HG03135 (cell line): ENCODE data around the gene MST1R.
"Not testable (repeated sequence)": the region's sequence is repeated elsewhere in the genome, so short reads cannot be mapped to it uniquely, and the experiment has no call there.

Experiments
- ATAC-seq: cut with Tn5 transposase; IDR thresholded peaks from one replicate; pipeline ENCODE4 v1.9.1; 2021; ENCODE audit warnings: mild to moderate bottlenecking, moderate library complexity; ENCODE audit not compliant: unreplicated experiment

The MST1R gene

DNA sequence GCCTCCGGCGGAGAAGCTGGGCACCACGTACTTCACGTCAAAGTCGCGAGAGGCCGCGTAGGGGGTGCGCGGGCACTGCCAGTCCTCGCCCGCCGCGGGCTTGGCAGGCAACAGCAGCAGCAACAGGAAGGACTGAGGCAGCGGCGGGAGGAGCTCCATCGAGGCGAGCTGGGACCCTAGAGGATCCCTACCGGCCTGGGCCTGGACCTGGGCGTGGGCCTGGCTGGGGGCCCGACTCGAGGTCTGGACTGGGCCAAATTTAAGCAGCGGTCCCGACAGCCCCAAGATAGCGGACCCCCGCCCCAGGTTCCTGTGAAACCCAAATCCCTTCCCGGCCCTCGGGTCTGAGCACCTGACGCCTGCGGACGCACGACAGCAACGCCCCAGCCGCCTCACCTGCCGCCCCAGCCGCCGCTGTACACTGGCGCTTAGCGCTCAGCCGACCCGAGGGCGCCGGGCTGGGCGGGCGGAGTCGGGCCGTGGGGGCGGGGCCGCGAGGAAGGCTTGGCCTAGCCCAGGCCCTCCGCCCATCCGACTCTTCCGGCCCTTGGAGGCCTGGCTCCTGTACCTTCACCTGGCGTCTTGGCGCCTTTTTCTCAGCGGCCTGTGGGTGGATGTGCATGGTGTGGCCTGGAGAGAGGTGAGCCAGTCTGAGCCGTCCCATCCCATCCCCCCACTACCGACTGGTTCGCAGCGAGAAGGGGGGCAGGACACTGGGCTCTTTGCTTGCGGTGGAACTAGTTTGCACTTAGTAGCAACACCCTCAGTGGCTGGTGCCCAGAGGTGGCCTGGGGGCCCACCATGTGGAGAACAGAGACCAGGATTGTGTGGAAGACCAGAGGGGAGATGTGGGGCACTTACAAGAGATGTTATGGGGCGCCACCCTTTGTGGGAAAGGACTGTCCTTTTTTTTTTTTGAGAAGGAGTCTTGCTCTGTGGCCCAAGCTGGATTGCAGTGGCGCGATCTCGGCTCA lies at the start of gene MST1R:
MST1R (minus strand) TSS at position 423 of the 974 bp plus-strand sequence; CDS start at position 159, 264 bp downstream.
- ATAC-seq = peak; percentile 64

- ATAC-seq = no peak
Observed at GRCh38 chr3:49952924-49953323, 49.3 kb upstream of the MST1R start.

DNA sequence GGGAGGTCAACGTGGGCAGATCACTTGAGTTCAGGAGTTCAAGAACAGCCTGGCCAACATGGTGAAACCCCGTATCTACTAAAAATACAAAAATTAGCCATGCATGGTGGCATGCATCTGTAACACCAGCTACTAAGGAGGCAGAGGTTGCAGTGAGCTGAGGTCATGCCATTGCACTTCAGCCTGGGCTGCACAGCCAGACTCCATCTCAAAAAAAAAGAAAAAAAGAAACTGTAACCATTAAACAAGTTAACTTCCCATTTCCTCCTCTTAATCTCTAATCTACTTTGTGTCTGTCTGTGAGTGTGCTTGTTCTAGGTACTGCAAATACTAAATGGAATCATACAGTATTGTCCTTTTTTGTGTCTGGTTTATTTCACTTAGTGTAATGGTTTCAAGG lies 39.0 kb upstream of the MST1R start:
- no peak for ATAC-seq

DNA sequence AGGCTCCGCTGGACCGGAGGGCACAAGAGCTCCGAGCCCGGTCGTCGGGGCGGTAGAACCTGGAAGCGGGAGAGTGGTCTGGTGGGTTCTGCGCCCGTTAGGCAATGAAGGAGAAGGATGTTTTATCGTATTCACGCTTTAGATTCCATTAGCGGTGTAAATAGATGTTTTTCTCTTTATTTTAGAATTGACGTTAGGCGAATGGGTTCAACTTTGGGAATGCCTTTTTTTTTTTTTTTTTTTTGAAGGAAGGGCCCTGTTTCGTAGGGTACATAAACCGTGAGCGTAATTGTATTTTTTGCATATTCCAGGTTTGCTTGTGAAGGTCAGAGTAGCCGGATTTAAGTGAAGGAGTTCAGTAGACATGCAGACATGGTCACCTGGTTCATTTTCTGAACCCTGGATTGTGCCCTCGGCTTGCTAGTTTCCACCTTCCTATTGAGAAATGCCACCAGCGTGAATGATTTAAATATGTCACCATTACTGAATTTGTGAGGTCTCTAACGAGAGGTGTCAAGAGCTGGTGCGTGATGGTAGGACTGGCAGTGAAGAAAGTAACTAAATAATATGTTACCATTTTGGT lies 37.1 kb upstream of the MST1R start:
- ATAC-seq = no peak

GRCh38 chr3:49939858-49940666 lies 36.4 kb upstream of the MST1R start, which contains the start of gene RBM6:
TSS of gene RBM6 (plus strand) at chr3:49940150. CDS start at chr3:49962642, 22,492 bp downstream.
- peak; percentile 90 for ATAC-seq

GRCh38 chr3:49937090-49937489 lies 33.4 kb upstream of the MST1R start:
- no peak for ATAC-seq

DNA sequence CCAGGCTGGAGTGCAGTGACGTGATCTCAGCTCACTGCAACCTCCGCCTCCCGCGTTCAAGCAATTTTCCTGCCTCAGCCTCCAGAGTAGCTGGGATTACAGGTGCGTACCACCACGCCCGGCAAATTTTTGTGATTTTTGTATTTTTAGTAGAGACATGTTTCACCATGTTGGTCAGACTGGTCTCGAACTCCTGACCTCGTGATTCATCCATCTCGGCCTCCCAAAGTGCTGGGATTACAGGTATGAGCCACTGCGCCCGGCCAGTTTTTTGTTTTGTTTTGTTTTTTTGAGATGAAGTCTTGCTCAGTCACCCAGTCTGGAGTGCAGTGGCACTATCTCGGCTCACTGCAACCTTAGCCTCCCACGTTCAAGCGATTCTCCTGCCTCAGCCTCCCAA lies 28.6 kb upstream of the MST1R start:
- not testable (repeated sequence) for ATAC-seq

GRCh38 chr3:49930922-49931321 lies 27.2 kb upstream of the MST1R start:
- no peak for ATAC-seq

DNA sequence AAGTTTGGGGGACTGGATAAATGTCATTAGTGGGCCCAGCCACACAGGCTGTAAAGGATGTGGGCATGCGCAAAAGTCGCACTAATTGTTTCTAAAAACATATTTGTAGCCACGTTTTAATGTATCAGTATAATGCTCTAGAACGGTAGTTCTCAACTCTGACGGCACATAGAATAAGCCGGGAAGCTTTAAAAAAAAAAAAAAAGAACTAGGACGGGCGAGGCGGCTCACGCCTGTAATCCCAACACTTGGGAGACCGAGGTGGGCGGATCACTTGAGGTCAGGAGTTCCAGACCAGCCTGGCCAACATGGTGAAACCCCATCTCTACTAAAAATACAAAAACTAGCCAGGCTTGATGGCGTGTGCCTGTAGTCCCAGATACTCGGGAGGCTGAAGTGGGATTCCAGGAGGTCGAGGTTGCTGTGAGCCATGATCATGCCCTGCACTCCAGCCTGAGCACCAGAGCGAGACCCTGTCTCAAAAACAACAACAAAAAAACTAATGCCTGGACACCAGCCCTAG lies 26.6 kb upstream of the MST1R start:
- no peak for ATAC-seq

GRCh38 chr3:49929291-49930167 lies 25.9 kb upstream of the MST1R start, which contains the start of gene MON1A:
TSS of gene MON1A (minus strand) at chr3:49929811. CDS start at chr3:49913346, 16,465 bp downstream.
- ATAC-seq = peak; percentile 84

DNA sequence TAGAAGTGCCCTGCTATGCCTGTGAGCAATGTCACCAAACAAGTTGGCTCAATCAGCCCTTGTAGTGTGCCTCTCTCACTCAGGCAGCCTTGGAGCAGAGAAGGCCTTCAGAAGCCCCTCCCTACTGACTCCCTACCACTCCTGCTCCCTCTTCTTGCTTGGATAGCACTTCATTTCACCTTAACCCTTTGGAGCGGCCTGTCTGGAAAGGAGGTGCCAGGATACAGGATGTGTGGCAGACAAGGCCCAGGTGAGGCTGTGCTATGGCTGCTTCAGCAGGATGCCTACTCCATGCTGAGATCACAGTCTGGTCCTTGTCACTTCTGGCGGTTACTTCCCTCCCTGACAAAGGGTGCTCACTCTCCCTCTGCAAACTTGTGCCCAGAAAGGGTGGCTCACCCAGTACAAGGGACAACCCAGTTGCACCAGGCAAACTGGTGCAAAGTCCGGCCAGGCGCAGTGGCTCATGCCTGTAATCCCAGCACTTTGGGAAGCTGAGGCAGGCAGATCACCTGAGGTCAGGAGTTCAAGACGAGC lies 24.9 kb upstream of the MST1R start:
- ATAC-seq = no peak

DNA sequence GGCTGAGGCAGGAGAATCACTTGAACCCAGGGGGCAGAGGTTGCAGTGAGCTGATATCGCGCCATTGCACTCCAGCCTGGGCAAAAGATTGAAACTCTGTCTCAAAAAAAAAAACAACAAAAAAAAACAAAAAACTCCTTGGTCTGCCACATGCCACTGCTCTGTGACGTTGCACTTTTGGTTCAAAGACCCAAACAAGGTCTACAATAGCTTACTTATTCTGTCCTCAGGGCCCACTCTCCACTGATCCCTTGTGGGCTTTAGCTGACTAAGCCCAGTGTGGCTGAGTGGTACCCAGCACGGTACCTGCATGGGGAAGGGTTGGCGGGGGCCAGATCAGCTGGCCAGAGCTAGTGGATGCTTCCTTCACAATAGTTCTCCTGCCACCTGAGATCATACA lies 24.1 kb upstream of the MST1R start:
- no peak for ATAC-seq

DNA sequence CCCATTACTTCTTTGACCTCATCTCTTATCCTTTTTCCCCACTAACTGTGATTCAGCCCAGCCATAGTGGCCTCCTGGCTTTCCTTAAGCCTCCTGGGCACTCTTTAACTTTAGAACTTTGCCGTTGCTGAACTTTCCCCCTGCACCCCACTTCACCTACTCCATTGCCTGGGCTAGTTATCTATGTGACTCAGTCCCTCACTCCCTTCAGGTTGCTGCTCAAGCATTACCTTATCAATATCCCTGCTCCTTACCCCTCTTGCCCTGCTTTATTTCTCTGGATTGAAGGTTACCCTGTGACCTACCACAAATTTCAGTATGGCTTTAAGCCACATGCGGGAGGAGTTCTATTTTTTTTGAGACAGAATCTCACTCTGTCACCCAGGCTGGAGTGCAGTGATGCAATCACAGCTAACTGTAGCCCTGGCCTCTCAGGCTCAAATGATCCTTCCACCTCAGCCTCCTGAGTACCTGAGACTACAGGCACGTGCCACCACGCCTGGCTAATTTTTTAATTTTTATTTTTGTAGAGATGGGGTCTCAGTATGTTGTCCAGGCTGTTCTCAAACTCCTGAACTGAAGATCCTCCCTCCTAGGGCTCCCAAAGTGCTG lies 22.6 kb upstream of the MST1R start:
- ATAC-seq = no peak

DNA sequence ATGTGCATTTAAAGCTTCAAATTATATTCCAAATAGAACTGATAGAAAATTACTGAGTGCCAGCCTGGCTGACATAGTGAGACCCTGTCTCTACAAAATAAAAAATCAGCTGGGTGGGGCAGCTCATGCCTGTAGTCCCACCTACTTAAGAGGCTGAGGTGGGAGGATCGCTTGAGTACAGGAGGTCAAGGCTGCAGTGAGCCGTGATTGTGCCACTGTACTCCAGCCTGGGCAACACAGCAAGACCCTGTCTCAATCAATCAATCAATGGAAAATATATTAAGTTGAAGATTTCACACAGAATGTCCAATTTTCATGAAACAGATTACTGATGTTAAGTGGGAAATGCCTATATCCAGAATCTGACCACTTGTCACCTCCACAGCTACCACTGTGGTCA lies 21.8 kb upstream of the MST1R start:
- no peak for ATAC-seq

DNA sequence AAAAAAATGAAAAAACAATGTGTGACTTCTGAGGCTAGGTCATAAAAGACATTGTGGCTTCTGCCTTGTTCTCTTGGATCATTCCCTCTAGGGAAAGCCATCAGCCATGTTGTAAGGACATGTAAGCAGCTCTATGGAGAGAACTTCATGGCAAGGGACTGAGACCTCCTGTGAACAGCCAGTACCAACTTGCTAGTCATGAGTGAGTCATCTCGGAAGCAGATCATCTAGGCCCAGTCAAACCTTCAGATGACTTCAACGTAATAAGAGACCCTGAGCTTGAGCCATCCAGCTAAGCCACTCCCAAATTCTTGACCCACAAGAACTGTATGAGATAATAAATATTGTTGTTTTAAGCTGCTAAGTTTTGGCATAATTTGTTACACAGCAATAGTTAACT lies 21.0 kb upstream of the MST1R start:
- ATAC-seq = no peak

DNA sequence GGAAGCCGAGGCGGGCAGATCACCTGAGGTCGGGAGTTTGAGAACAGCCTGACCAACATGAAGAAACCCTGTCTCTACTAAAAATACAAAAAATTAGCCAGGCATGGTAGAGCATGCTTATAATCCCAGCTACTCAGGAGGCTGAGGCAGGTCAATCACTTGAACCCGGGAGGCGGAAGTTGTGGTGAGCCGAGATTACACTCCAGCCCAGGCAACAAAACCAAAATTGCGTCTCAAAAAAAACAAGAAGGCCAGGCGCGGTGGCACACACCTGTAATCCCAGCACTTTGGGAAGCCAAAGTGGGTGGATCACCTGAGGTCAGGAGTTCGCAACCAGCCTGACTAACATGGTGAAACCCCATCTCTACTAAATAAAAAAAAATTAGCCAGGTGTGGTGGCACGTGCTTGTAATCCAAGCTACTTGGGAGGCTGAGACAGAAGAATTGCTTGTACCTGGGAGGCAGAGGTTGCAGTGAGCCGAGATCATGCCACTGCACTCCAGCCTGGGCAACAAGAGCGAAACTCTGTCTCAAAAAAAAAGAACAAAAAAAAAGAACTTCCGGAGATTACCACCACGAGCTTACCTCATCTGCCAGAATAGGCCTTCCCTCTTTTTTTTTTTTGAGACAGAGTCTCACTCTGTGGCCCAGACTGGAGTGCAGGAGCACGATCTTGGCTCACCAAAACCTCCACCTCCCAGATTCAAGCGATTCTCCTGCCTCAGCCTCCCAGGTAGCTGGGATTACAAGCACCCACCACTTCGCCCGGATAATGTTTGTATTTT lies 14.3 kb upstream of the MST1R start:
- ATAC-seq = not testable (repeated sequence)

GRCh38 chr3:49916686-49917085 lies 13.0 kb upstream of the MST1R start:
- ATAC-seq = no peak

DNA sequence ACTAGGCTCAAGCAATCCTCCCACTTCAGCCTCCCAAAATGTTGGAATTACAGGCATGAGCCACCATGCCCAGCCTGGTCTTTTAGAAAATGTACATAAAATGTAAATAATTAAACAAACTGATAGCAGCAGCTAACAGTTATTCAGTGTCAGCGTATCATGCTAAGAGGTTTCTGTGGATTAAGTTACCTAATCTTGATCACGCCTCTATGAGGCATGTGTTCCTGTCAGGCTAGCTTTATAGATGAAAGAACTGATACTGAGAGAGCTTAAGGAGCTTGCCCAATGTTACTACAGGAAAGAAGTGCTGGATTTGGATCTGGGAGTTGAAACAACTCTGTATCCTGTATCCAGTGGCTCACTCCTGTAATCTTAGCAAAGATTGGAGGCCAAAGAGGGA lies 11.2 kb upstream of the MST1R start:
- ATAC-seq = no peak
